Keratinocyte (primary cell): Measurements from ENCODE around the gene HNRNPM.

Experiments
- EZH2 ChIP-seq: IDR thresholded peaks from one replicate; pipeline ENCODE4 v1.6.1; 2012; ENCODE audit warnings: inconsistent platforms, mild to moderate bottlenecking, low read length, moderate library complexity
- TF ChIP-seq, protein P1 (sequence below), 3 experiments: IDR thresholded peaks in 1 of 3; conservative IDR thresholded peaks in 1 of 3; optimal IDR thresholded peaks in 1 of 3; 2 replicates in 2 of 3; 3 replicates in 1 of 3; pipeline versions ENCODE3 to v1.5.1; 2011; ENCODE audit warnings: low read length in 3 of 3, mild to moderate bottlenecking in 3 of 3, moderate library complexity in 2 of 3, control low read depth in 1 of 3, inconsistent platforms in 1 of 3; ENCODE audit not compliant: insufficient read depth in 2 of 3; ENCODE audit errors: extremely low read depth in 1 of 3

DNA sequence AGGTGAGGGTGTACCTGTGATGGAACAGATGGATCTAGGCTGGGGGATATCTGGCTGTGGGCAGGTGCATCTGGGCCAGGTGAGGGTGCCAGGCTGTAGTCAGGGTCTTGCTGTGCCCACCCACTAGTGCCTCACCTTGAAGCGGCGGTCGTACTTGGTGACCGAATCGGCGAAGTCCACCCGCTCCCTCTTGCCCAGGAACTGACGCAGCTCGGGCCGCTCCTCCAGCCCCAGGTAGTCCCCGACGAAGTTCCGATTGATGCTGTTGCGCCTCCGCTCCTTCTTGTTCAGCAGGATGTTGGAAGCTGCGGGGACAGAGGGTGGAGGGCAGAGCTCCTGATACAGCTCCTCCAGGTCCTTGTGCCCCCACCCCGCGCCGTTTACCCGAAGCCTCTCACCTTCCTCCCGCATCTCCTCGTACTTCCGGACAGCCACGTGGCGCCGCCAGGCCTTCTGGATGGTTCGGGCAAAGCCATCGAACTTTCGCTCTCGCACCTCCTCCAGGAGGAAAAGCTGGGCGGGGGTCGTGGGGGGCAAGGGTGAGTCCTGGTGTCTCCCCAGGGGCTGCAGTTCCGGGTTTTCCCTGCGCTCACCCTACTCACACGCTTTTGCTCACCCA, 85.4 kb downstream of the HNRNPM start:
- TF ChIP-seq, protein P1, sequence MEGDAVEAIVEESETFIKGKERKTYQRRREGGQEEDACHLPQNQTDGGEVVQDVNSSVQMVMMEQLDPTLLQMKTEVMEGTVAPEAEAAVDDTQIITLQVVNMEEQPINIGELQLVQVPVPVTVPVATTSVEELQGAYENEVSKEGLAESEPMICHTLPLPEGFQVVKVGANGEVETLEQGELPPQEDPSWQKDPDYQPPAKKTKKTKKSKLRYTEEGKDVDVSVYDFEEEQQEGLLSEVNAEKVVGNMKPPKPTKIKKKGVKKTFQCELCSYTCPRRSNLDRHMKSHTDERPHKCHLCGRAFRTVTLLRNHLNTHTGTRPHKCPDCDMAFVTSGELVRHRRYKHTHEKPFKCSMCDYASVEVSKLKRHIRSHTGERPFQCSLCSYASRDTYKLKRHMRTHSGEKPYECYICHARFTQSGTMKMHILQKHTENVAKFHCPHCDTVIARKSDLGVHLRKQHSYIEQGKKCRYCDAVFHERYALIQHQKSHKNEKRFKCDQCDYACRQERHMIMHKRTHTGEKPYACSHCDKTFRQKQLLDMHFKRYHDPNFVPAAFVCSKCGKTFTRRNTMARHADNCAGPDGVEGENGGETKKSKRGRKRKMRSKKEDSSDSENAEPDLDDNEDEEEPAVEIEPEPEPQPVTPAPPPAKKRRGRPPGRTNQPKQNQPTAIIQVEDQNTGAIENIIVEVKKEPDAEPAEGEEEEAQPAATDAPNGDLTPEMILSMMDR (optimal IDR thresholded peaks at IDR 0.05 in 1 of 3, IDR thresholded peaks at IDR 0.05 in 1 of 3, conservative IDR thresholded peaks at IDR 0.05 in 1 of 3; ENCODE audit: extremely low read depth in 1 of 3, insufficient read depth in 2 of 3, low read length in 3 of 3), result no peak
- no peak for TF ChIP-seq EZH2
